GM12864 (cell line): ENCODE measurements around the gene BPGM.

Source experiments
- DNase-seq: peaks from one replicate; pipeline ENCODE4 v3.0.0-alpha.2; 2011; ENCODE audit warnings: low read depth
- H3K4me3 ChIP-seq: 2 replicates; pipeline ENCODE4 v1.5.1; 2011; ENCODE audit warnings: mild to moderate bottlenecking, low read depth, low read length, control low read depth
- TF ChIP-seq, protein P1 (sequence below): IDR thresholded peaks from 2 replicates; pipeline ENCODE4 v1.5.1; 2011; ENCODE audit warnings: low read depth, mild to moderate bottlenecking, moderate library complexity, low read length, control low read depth, inconsistent platforms; ENCODE audit errors: missing control alignments

BPGM gene

DNA sequence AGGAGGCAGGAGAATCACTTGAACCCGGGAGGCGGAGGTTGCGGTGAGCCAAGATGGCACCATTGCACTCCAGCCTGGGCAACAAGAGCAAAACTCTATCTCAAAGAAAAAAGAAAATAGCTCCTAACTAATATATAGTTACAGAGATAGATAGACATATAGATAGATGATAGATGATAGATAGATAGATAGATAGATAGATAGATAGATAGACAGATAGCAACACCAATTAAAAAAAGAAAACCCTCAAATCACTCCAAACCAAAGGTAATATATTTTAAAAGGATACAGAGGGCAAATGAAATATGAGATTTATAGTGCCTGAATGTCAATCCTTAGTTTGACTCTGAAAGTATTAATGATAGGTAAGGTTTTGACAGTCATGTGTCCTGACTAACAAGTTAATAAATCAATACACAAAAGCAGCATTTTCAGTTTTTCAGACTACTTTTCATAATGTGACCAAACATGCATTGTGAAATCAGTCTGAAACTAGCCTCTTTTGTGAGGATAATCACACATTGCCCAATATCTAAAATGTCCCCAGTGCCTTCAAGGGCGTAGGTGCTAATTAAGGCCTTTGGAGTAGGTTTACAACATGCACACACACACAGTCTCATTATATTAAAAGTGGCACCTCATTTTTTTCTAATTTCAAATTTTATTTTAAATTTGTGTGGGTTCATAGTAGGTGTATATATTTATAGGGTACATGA lies 61.2 kb downstream of the BPGM start:
- no peak for DNase-seq
- TF ChIP-seq, protein P1, sequence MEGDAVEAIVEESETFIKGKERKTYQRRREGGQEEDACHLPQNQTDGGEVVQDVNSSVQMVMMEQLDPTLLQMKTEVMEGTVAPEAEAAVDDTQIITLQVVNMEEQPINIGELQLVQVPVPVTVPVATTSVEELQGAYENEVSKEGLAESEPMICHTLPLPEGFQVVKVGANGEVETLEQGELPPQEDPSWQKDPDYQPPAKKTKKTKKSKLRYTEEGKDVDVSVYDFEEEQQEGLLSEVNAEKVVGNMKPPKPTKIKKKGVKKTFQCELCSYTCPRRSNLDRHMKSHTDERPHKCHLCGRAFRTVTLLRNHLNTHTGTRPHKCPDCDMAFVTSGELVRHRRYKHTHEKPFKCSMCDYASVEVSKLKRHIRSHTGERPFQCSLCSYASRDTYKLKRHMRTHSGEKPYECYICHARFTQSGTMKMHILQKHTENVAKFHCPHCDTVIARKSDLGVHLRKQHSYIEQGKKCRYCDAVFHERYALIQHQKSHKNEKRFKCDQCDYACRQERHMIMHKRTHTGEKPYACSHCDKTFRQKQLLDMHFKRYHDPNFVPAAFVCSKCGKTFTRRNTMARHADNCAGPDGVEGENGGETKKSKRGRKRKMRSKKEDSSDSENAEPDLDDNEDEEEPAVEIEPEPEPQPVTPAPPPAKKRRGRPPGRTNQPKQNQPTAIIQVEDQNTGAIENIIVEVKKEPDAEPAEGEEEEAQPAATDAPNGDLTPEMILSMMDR, result no peak
- no peak overlapping the region for H3K4me3 ChIP-seq

DNA sequence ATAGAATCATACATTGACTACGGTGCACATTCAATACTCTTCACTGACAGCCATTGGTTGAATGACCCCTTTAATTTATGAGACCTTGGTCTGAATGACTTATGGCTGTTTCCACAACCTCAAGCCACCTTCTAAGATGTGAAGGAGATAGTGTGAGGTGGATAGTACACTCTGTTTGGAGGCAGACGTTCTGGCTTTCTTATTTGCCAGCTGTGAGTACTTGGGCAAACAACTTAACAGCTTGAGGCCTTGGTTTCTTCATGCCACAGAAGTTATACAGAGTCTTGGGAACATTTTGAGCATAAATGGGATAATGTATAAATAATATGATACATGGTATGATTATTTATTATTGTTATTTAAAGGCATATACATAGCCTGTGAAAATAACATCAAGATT lies 62.0 kb downstream of the BPGM start:
- TF ChIP-seq, protein P1, result no peak
- no peak overlapping the region for H3K4me3 ChIP-seq
- no peak for DNase-seq

DNA sequence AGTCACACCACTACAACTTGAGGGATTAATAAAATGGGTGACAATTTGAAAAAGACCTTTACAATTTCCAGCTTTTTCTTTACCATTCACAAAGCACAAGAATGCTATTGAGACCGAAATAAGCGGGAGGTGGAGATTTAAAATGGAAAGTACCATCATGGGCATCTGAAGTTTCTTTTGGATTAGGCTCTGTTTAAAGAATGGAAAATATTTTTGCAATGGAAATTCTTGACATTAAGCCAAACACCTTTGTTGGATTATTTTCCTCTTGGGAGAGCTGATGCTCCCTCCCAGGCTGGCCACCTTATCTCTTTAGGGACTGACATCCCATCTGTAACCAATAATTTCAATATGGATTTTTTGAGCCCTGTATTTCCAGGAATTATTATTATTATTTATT lies 62.5 kb downstream of the BPGM start:
- no peak overlapping the region for H3K4me3 ChIP-seq
- no peak for DNase-seq

DNA sequence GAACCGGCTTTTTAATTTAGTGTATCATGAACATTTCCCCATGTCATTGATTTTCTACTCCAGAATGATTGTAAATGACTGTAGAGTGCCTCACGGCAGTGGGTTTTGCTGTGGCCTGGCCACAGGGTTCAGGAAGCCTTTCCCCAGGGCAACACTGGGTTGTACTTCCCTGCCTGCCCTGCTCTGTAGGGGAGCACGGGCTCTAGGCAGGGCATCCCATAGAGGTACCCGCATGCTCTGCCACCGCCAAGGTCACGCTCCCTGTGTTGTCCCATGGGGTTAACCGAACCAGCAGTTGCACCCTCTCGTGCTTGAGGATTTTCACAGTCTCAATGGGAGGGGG lies 63.8 kb downstream of the BPGM start:
- TF ChIP-seq, protein P1, result no peak
- H3K4me3 ChIP-seq, result no peak overlapping the region
- no peak for DNase-seq

More for the DNA sequence above, 62.5 kb downstream of the BPGM start:
- TF ChIP-seq, protein P1, result no peak

DNA sequence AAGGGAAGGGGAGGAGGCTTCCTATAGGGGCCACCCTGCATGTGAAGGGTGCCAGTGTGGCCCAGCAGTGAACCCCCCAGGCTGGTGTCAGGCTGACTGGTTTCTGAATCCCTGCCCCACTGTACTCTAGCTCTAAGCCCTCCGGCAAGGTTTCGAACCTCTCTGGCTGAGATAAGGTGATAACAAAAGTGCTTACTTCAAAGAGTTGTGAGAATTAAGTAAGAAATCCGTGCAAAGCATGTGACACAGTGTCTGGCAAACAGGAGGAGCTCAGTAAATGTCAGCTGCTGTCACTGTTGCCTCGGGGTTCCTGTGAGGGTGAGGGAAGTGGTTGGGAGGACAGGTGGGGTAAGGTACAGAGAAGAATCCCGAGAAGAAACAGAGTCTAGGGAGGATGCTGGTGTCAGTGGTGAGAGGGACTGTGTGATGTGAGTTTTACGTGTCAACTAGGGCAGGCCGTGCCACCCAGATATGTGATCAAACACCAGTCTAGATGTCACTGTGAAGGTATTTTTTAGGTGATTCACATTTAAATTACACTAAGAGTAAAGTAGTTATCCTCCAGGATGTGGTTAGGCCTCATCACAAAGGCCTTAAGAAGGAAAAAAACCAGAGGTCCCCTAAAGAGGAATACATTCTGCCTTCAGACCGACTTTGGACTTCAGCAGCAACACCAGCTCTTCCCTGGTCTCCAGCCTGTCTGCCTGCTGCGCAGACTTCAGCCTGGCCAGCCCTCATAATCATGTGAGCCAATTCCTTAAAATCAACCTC lies 64.4 kb downstream of the BPGM start:
- TF ChIP-seq, protein P1, result no peak
- H3K4me3 ChIP-seq, result no peak overlapping the region
- DNase-seq, result no peak

DNA sequence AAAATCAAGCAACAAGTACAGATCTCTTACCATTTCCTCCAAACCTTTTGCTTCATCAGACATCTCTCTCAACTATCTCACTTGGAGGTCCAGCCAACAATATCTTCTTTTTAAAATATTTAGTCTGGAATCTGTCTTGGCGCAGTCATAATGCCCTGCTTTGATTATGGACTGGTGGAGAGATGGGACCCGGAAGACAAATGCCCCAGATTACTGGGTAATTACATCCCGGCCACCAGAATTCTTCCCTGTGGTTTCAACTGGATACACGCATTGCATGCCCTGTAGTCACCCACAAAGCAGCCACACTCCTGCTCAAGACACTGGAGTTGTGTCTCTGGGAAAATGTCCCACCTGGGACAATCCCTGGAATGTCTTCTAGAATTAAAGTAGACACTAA lies 65.5 kb downstream of the BPGM start:
- DNase-seq, result no peak
- no peak overlapping the region for H3K4me3 ChIP-seq
- TF ChIP-seq, protein P1, result no peak
